ENCODE measurements around the gene TMX3. TPM values are rescaled to one million over a fixed set of nuclear protein-coding genes. Genes with fewer than 3 reads are reported as not detected.

TMX3 gene
- polyA plus RNA-seq, 1 donor from 2014 or later = 158 TPM

GRCh38 chr18:68721681-68722583 is 7.0 kb upstream of the TMX3 start:
- no peak overlapping the region for H2AFZ ChIP-seq (ENCODE audit: low read depth, low read length)
- H3K27ac ChIP-seq (ENCODE audit: low read length) = no peak overlapping the region
- no peaks in the 10 kb centered on the region for H3K36me3 ChIP-seq (ENCODE audit: insufficient read depth, low read length)
- no peaks in the 10 kb centered on the region for H3K27me3 ChIP-seq (ENCODE audit: insufficient read depth, low read depth, low read length)
- H3K4me3 ChIP-seq (ENCODE audit: low read length) = no peak overlapping the region
- no peaks in the 10 kb centered on the region for H3K9me2 ChIP-seq (ENCODE audit: insufficient read depth, low read length)
- H3K79me2 ChIP-seq (replicated peaks; ENCODE audit: insufficient read depth, low read length) = no peaks in the 10 kb centered on the region
- H3K9me3 ChIP-seq (ENCODE audit: low read length) = no peaks in the 10 kb centered on the region
- no peaks in the 10 kb centered on the region for H3F3A ChIP-seq (ENCODE audit: insufficient read depth, low read length, poor library complexity, severe bottlenecking)
- H3K4me2 ChIP-seq (ENCODE audit: low read length) = no peak overlapping the region
- H4K20me1 ChIP-seq (ENCODE audit: insufficient read depth) = no peaks in the 10 kb centered on the region
- TF ChIP-seq EZH2 (IDR thresholded peaks at IDR 0.05; ENCODE audit: borderline replicate concordance, insufficient read depth, low read length, poor library complexity, severe bottlenecking) = no peak
- no peak for TF ChIP-seq REST (IDR thresholded peaks at IDR 0.05; ENCODE audit: borderline replicate concordance)
- no peak for TF ChIP-seq MXI1 (conservative IDR thresholded peaks at IDR 0.05; ENCODE audit: poor library complexity, severe bottlenecking)
- TF ChIP-seq RAD21 (conservative IDR thresholded peaks at IDR 0.05) = no peak
- no peak for TF ChIP-seq SMC3 (conservative IDR thresholded peaks at IDR 0.05; ENCODE audit: poor library complexity)
- no peak for TF ChIP-seq POLR2AphosphoS5 (IDR thresholded peaks at IDR 0.05)
- no peak for TF ChIP-seq TAF1 (IDR thresholded peaks at IDR 0.05; ENCODE audit: low read depth)
- no peak for TF ChIP-seq EP300 (conservative IDR thresholded peaks at IDR 0.05; ENCODE audit: poor library complexity, severe bottlenecking)
- TF ChIP-seq CTCF (IDR thresholded peaks at IDR 0.05; ENCODE audit: poor library complexity, severe bottlenecking) = no peak
- H3K9ac ChIP-seq (ENCODE audit: low read length) = no peak overlapping the region

- H3K79me2 ChIP-seq (replicated peaks; ENCODE audit: insufficient read depth, low read length) = peaks cover 27% of the 10 kb centered on the region
- peaks cover 6% of the 10 kb centered on the region for H3K36me3 ChIP-seq (ENCODE audit: insufficient read depth, low read length)
- peak overlapping the region; percentile 70 for H2AFZ ChIP-seq (ENCODE audit: low read depth, low read length)
- peak overlapping the region; percentile 92 for H3K4me3 ChIP-seq (ENCODE audit: low read length)
- H3K27me3 ChIP-seq (ENCODE audit: insufficient read depth, low read depth, low read length) = no peaks in the 10 kb centered on the region
- H3K27ac ChIP-seq (ENCODE audit: low read length) = peak overlapping the region; percentile 70
- no peaks in the 10 kb centered on the region for H3K9me2 ChIP-seq (ENCODE audit: insufficient read depth, low read length)
- H3F3A ChIP-seq (ENCODE audit: insufficient read depth, low read length, poor library complexity, severe bottlenecking) = no peaks in the 10 kb centered on the region
- peak overlapping the region; percentile 79 for H3K9ac ChIP-seq (ENCODE audit: low read length)
- no peaks in the 10 kb centered on the region for H3K9me3 ChIP-seq (ENCODE audit: low read length)
- peak overlapping the region; percentile 86 for H3K4me2 ChIP-seq (ENCODE audit: low read length)
- H4K20me1 ChIP-seq (ENCODE audit: insufficient read depth) = no peaks in the 10 kb centered on the region
- TF ChIP-seq CTCF (IDR thresholded peaks at IDR 0.05; ENCODE audit: poor library complexity, severe bottlenecking) = no peak
- TF ChIP-seq EP300 (conservative IDR thresholded peaks at IDR 0.05; ENCODE audit: poor library complexity, severe bottlenecking) = no peak
- no peak for TF ChIP-seq TAF1 (IDR thresholded peaks at IDR 0.05; ENCODE audit: low read depth)
- TF ChIP-seq EZH2 (IDR thresholded peaks at IDR 0.05; ENCODE audit: borderline replicate concordance, insufficient read depth, low read length, poor library complexity, severe bottlenecking) = no peak
- no peak for TF ChIP-seq MXI1 (conservative IDR thresholded peaks at IDR 0.05; ENCODE audit: poor library complexity, severe bottlenecking)
- TF ChIP-seq POLR2AphosphoS5 (IDR thresholded peaks at IDR 0.05) = no peak
- no peak for TF ChIP-seq REST (IDR thresholded peaks at IDR 0.05; ENCODE audit: borderline replicate concordance)
- TF ChIP-seq SMC3 (conservative IDR thresholded peaks at IDR 0.05; ENCODE audit: poor library complexity) = no peak
- no peak for TF ChIP-seq RAD21 (conservative IDR thresholded peaks at IDR 0.05)
Observed at GRCh38 chr18:68714366-68714711, 569 bp downstream of the TMX3 start.
